Measurements from ENCODE around the gene FOXB1. TPM values are rescaled to one million over a fixed set of nuclear protein-coding genes. Genes with fewer than 3 reads are reported as not detected.

The FOXB1 gene
- total RNA-seq, 1 experiment from 2014 or later = not detected

- peak; percentile 51 for DNase-seq (ENCODE audit: low read depth)
These were observed 13.7 kb downstream of the FOXB1 start for GRCh38 chr15:60017538-60018520.

- no peak for DNase-seq (ENCODE audit: low read depth)
These were observed 16.6 kb downstream of the FOXB1 start for GRCh38 chr15:60020736-60021135.

GRCh38 chr15:60021589-60022378 is 17.7 kb downstream of the FOXB1 start:
- no peak for DNase-seq (ENCODE audit: low read depth)

- no peak for DNase-seq (ENCODE audit: low read depth)
These were observed 18.2 kb downstream of the FOXB1 start for GRCh38 chr15:60022379-60022741.

GRCh38 chr15:60026555-60026954 is 22.4 kb downstream of the FOXB1 start:
- no peak for DNase-seq (ENCODE audit: low read depth)

GRCh38 chr15:60035344-60035743 is 31.2 kb downstream of the FOXB1 start:
- DNase-seq (ENCODE audit: low read depth) = no peak

- DNase-seq (ENCODE audit: low read depth) = no peak
These were observed 35.2 kb downstream of the FOXB1 start for GRCh38 chr15:60039316-60039715.

GRCh38 chr15:60043744-60044435 is 39.8 kb downstream of the FOXB1 start:
- no peak for DNase-seq (ENCODE audit: low read depth)

- peak; percentile 29 for DNase-seq (ENCODE audit: low read depth)
These were observed 40.6 kb downstream of the FOXB1 start for GRCh38 chr15:60044636-60045270.

GRCh38 chr15:60047701-60048100 is 43.6 kb downstream of the FOXB1 start:
- peak; percentile 72 for DNase-seq (ENCODE audit: low read depth)

- no peak for DNase-seq (ENCODE audit: low read depth)
These were observed 45.8 kb downstream of the FOXB1 start for GRCh38 chr15:60049948-60050347.

- no peak for DNase-seq (ENCODE audit: low read depth)
These were observed 48.7 kb downstream of the FOXB1 start for GRCh38 chr15:60052796-60053195.

GRCh38 chr15:60054472-60054871 is 50.4 kb downstream of the FOXB1 start:
- no peak for DNase-seq (ENCODE audit: low read depth)
